HG03135 (cell line): ENCODE results near the gene FOSB.
A peak's percentile ranks its signal among the peaks of the same experiment; 100 is the strongest.
"Not testable (repeated sequence)": the region's sequence is repeated elsewhere in the genome, so short reads cannot be mapped to it uniquely, and the experiment has no call there.

Source experiments
- ATAC-seq: cut with Tn5 transposase; IDR thresholded peaks from one replicate; pipeline ENCODE4 v1.9.1; 2021; ENCODE audit warnings: mild to moderate bottlenecking, moderate library complexity; ENCODE audit not compliant: unreplicated experiment

FOSB gene

GRCh38 chr19:45467456-45468158 lies at the start of gene FOSB:
FOSB (plus strand) TSS chr19:45467996; CDS start chr19:45468587, 591 bp downstream.
- peak; percentile 39 for ATAC-seq

GRCh38 chr19:45418802-45419201 lies 49.0 kb upstream of the FOSB start:
- ATAC-seq, result no peak

- ATAC-seq, result peak; percentile 49
Observed at GRCh38 chr19:45419396-45419795, 48.4 kb upstream of the FOSB start.

- no peak for ATAC-seq
Observed at GRCh38 chr19:45419895-45420294, 47.9 kb upstream of the FOSB start.

GRCh38 chr19:45420356-45420755 lies 47.4 kb upstream of the FOSB start:
- ATAC-seq, result no peak

- ATAC-seq, result no peak
Observed at GRCh38 chr19:45420871-45421270, 46.9 kb upstream of the FOSB start.

- ATAC-seq, result no peak
Observed at GRCh38 chr19:45421947-45422498, 45.8 kb upstream of the FOSB start.

- no peak for ATAC-seq
Observed at GRCh38 chr19:45423033-45423588, 44.7 kb upstream of the FOSB start.

- peak; percentile 58 for ATAC-seq
Observed at GRCh38 chr19:45423589-45424190, 44.1 kb upstream of the FOSB start, which contains the start of gene ERCC1. ERCC1 (minus strand) TSS chr19:45423917; CDS start chr19:45423374, 543 bp downstream.

GRCh38 chr19:45424191-45425058 lies 43.4 kb upstream of the FOSB start:
- ATAC-seq, result no peak

- no peak for ATAC-seq
Observed at GRCh38 chr19:45428384-45429231, 39.2 kb upstream of the FOSB start.

- ATAC-seq, result not testable (repeated sequence)
Observed at GRCh38 chr19:45429896-45430295, 37.9 kb upstream of the FOSB start.

- ATAC-seq, result not testable (repeated sequence)
Observed at GRCh38 chr19:45431008-45431407, 36.8 kb upstream of the FOSB start.

- ATAC-seq, result not testable (repeated sequence)
Observed at GRCh38 chr19:45432543-45432942, 35.3 kb upstream of the FOSB start.

GRCh38 chr19:45437328-45437727 lies 30.5 kb upstream of the FOSB start:
- no peak for ATAC-seq

GRCh38 chr19:45439190-45439568 lies 28.6 kb upstream of the FOSB start:
- no peak for ATAC-seq

GRCh38 chr19:45439569-45440258 lies 28.1 kb upstream of the FOSB start:
- peak; percentile 46 for ATAC-seq

- no peak for ATAC-seq
Observed at GRCh38 chr19:45440259-45440638, 27.5 kb upstream of the FOSB start.

GRCh38 chr19:45440873-45441654 lies 26.7 kb upstream of the FOSB start:
- ATAC-seq, result no peak
